ENCODE results near the gene TNFSF4. TPM values are rescaled to one million over a fixed set of nuclear protein-coding genes. Genes with fewer than 3 reads are reported as not detected.
A peak's percentile ranks its signal among the peaks of the same experiment; 100 is the strongest.

The TNFSF4 gene, protein sequence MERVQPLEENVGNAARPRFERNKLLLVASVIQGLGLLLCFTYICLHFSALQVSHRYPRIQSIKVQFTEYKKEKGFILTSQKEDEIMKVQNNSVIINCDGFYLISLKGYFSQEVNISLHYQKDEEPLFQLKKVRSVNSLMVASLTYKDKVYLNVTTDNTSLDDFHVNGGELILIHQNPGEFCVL
- total RNA-seq, result 1 to 10 TPM in 3 of 4 donors, under 1 TPM in 1; 0.87 to 5.1 (median 1.4) TPM

DNA sequence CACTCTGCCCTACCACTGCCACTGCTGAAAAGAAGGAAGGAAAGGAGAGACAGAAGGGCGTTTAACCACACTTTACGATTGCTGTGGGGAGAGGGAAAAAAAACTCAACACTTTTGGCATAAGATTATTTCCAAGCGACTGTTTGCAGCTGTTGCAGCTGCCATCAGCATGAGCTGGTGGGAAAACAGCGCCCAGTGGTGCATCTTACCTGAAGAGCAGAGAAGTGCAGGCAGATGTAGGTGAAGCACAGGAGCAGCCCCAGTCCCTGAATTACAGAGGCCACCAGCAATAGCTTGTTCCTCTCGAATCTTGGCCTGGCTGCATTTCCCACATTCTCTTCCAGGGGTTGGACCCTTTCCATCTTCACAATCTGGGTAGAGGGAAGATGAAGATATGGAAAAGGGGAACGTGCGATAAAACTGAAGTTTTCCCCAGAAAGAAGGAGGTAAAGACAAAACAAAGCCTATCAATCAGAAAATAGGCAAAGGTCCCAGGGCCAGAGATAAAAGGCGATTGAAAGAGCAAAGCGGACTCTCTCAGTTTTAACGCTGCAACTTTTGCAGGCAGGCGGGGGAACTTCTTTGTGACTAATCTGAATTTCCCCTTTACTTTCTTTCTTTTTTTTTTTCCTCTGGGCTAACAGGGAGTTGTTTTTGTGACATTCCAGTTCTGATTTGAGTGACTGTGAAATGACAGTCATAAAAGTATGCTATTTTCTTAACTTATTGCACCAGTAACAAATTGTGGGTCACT lies at the start of gene TNFSF4:
TSS of gene TNFSF4 (minus strand) at position 516 of the 753 bp plus-strand sequence. CDS start at position 361, 155 bp downstream.
- Histone ChIP-seq H3K27me3 (no peaks in the 10 kb centered on the region), H3K27ac (no peak within 1 kb of the TSS), H3K4me1 (peaks cover 0 to 26% (median 7%) of the 10 kb centered on the region in 4 donors), H3K4me3 (peak within 1 kb of the TSS in 1 of 4 donors; percentile 15), H3K9me3 (no peaks in the 10 kb centered on the region), H3K36me3 (no peaks in the 10 kb centered on the region)
- no peak for TF ChIP-seq EP300 (IDR thresholded peaks at IDR 0.05)
- TF ChIP-seq POLR2A (IDR thresholded peaks at IDR 0.05), result no peak
- TF ChIP-seq, protein P1, sequence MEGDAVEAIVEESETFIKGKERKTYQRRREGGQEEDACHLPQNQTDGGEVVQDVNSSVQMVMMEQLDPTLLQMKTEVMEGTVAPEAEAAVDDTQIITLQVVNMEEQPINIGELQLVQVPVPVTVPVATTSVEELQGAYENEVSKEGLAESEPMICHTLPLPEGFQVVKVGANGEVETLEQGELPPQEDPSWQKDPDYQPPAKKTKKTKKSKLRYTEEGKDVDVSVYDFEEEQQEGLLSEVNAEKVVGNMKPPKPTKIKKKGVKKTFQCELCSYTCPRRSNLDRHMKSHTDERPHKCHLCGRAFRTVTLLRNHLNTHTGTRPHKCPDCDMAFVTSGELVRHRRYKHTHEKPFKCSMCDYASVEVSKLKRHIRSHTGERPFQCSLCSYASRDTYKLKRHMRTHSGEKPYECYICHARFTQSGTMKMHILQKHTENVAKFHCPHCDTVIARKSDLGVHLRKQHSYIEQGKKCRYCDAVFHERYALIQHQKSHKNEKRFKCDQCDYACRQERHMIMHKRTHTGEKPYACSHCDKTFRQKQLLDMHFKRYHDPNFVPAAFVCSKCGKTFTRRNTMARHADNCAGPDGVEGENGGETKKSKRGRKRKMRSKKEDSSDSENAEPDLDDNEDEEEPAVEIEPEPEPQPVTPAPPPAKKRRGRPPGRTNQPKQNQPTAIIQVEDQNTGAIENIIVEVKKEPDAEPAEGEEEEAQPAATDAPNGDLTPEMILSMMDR (IDR thresholded peaks at IDR 0.05), result no peak
- 28 to 29% methylated on average over 11 of the region's 11 CpGs for WGBS, 2 donors
- DNase-seq (ENCODE audit: low spot score in 2 of 2), result no peak

DNA sequence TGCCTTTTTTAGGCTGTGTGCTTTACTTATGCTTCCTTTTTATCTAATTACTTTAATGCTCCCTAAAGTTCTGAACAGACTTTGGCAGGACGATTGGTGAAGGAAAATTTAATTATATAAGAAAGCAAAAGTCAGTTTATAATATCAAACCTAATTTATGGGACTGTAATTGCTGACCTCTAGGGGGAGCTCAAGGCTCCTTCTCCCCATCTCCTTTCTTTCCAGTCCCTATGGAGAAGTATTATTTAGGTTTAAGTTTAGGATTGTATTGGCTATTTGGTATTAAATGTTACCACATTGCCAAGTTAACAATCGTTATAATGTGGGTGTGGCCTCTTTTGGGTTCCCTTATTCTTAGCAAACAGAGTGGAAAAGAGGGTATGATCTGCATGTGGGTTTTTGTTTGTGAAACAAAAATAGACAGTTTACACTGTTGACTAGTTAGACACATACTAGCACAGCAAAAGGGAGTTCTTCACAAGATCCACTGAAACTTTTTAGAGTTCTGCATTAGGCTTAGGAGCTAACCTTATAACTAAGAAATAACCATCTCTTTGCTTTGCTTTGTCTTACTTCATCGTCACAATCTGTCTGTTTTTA lies 48.2 kb upstream of the TNFSF4 start:
- 31 to 37% methylated on average over 3 of the region's 3 CpGs for WGBS, 2 donors
- H3K4me1 ChIP-seq, result peaks cover 0 to 3% (median 0%) of the 10 kb centered on the region in 4 donors
- peaks cover 0 to 4% (median 0%) of the 10 kb centered on the region in 3 donors for H3K36me3 ChIP-seq
- no peak overlapping the region for H3K27ac ChIP-seq
- H3K4me3 ChIP-seq, result no peak overlapping the region
- H3K9me3 ChIP-seq, result peaks cover 0 to 11% (median 1%) of the 10 kb centered on the region in 4 donors
- TF ChIP-seq, protein P1 (IDR thresholded peaks at IDR 0.05), result peak in 4 of 5 experiments; percentile 37 to 61 (median 44)
- no peak for TF ChIP-seq POLR2A (IDR thresholded peaks at IDR 0.05)
- no peaks in the 10 kb centered on the region for H3K27me3 ChIP-seq
- DNase-seq (ENCODE audit: low spot score in 2 of 2), result peak in 1 of 2 donors; percentile 8

DNA sequence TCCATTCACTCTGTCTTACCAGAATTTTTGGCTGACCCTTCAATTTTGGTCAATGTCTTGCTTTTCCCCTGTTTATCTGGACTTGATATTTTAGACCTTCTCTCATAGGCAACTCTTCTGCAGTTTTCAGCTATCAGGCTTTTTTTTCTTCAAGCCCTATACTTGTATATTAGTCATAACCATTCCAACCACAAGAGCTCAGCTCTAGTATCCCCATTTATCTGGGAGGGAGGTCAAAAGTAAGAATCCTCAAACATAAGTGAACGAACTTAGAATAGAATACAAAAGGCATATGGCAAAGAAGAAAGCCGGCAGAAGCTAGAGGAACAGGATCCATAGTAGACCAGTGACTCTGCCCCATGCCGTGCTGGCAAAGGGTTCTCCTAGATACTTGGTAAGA lies 45.9 kb upstream of the TNFSF4 start:
- no peak for DNase-seq (ENCODE audit: low spot score in 2 of 2)
- TF ChIP-seq EP300 (IDR thresholded peaks at IDR 0.05) (no peak), POLR2A (IDR thresholded peaks at IDR 0.05) (no peak)
- TF ChIP-seq, protein P1 (IDR thresholded peaks at IDR 0.05), result no peak
- no peak overlapping the region for H3K27ac ChIP-seq
- H3K27me3 ChIP-seq, result no peaks in the 10 kb centered on the region
- H3K4me3 ChIP-seq, result no peak overlapping the region
- H3K36me3 ChIP-seq, result no peaks in the 10 kb centered on the region
- H3K4me1 ChIP-seq, result peaks cover 0 to 3% (median 0%) of the 10 kb centered on the region in 4 donors
- no peaks in the 10 kb centered on the region for H3K9me3 ChIP-seq
- 93 to 94% methylated on average over 3 of the region's 3 CpGs for WGBS, 2 donors

DNA sequence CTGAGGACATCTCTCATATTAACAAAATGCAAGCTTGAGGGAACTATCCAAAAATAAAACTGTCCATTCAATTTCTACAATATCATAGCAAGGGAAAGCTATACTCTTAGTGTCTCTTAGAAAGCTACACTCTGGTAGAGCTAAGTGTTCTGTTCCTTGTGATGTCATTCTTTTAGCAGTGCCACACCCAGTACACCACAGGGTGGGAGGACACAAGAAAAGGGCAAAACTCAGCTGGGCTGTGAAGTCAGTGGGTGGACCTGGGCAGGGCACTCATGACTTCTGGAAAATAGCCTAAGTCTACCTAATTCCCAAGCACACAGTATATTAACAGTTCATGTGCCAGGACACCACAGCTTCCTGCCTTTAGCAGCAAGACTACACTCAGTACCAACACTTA lies 42.2 kb upstream of the TNFSF4 start:
- Histone ChIP-seq H3K4me1 (no peaks in the 10 kb centered on the region), H3K27ac (no peak overlapping the region), H3K9me3 (no peaks in the 10 kb centered on the region), H3K27me3 (no peaks in the 10 kb centered on the region), H3K36me3 (no peaks in the 10 kb centered on the region), H3K4me3 (no peak overlapping the region)
- DNase-seq (ENCODE audit: low spot score in 2 of 2), result peak in 1 of 2 donors; percentile 5
- TF ChIP-seq, protein P1 (IDR thresholded peaks at IDR 0.05), result no peak
- TF ChIP-seq POLR2A (IDR thresholded peaks at IDR 0.05) (no peak), EP300 (IDR thresholded peaks at IDR 0.05) (no peak)

Data from tibial nerve (tissue), 4 donors.